Keratinocyte (primary cell): ENCODE data around the gene COX4I2. TPM values are rescaled to one million over a fixed set of nuclear protein-coding genes. Genes with fewer than 3 reads are reported as not detected.

Experiments used
- DNase-seq: peaks from one replicate; pipeline ENCODE4 v3.0.0-alpha.2; 2011; ENCODE audit warnings: low read depth, missing footprints, low spot score
- FAIRE-seq: peaks from 2 replicates; lab custom pipeline; 2011; peaks lifted over from hg19 to GRCh38; lab: Jason Lieb, UNC
- H2AFZ ChIP-seq: 2 replicates; pipeline ENCODE4 v1.6.0; 2012; ENCODE audit warnings: low read length, control low read depth, inconsistent platforms; ENCODE audit not compliant: control insufficient read depth
- H3K27ac ChIP-seq: 2 replicates; pipeline ENCODE4 v1.5.1; 2011; ENCODE audit warnings: low read length; ENCODE audit not compliant: control insufficient read depth, insufficient read depth
- H3K27me3 ChIP-seq: 3 replicates; pipeline ENCODE4 v1.6.0; 2011; ENCODE audit warnings: low read length; ENCODE audit not compliant: control insufficient read depth, insufficient read depth; ENCODE audit errors: extremely low read depth
- H3K36me3 ChIP-seq, 2 experiments: 2 replicates in 1 of 2; 3 replicates in 1 of 2; pipeline ENCODE4 v1.5.1; 2011; ENCODE audit warnings: low read length in 2 of 2, mild to moderate bottlenecking in 1 of 2; ENCODE audit not compliant: control insufficient read depth in 2 of 2, insufficient read depth in 2 of 2; ENCODE audit errors: extremely low read depth in 1 of 2
- H3K4me1 ChIP-seq: 3 replicates; pipeline ENCODE4 v1.5.1; 2011; ENCODE audit warnings: low read length; ENCODE audit not compliant: control insufficient read depth, insufficient read depth; ENCODE audit errors: extremely low read depth
- H3K4me2 ChIP-seq: 3 replicates; pipeline ENCODE4 v1.6.0; 2011; ENCODE audit warnings: low read depth, low read length; ENCODE audit not compliant: control insufficient read depth, insufficient read depth; ENCODE audit errors: extremely low read depth
- H3K4me3 ChIP-seq, 3 experiments: fragments of 200-600 bp in 1 of 3; sonication (generic) in 1 of 3; 2 replicates in 2 of 3; 3 replicates in 1 of 3; pipeline ENCODE4 v1.5.1; 2011 to 2016; ENCODE audit warnings: low read length in 3 of 3, mild to moderate bottlenecking in 3 of 3, control low read depth in 2 of 3, inconsistent platforms in 1 of 3, low read depth in 1 of 3, mixed read lengths in 1 of 3, mixed run types in 1 of 3, moderate library complexity in 1 of 3; ENCODE audit not compliant: control insufficient read depth in 2 of 3, insufficient read depth in 2 of 3; ENCODE audit errors: extremely low read depth in 1 of 3
- H3K79me2 ChIP-seq: 2 replicates; pipeline ENCODE4 v1.6.0; 2012; ENCODE audit warnings: low read length; ENCODE audit not compliant: control insufficient read depth, insufficient read depth
- H3K9ac ChIP-seq: 3 replicates; pipeline ENCODE4 v1.6.0; 2011; ENCODE audit warnings: low read length; ENCODE audit not compliant: control insufficient read depth, insufficient read depth; ENCODE audit errors: extremely low read depth
- H3K9me1 ChIP-seq: 3 replicates; pipeline ENCODE4 v1.6.0; 2011; ENCODE audit warnings: low read length; ENCODE audit not compliant: control insufficient read depth, insufficient read depth; ENCODE audit errors: extremely low read depth
- H3K9me3 ChIP-seq: 2 replicates; pipeline ENCODE4 v1.5.1; 2012; ENCODE audit warnings: low read depth, low read length; ENCODE audit not compliant: control insufficient read depth
- H4K20me1 ChIP-seq: 3 replicates; pipeline ENCODE4 v1.6.0; 2011; ENCODE audit warnings: low read length; ENCODE audit not compliant: control insufficient read depth, insufficient read depth; ENCODE audit errors: extremely low read depth
- EZH2 ChIP-seq: IDR thresholded peaks from one replicate; pipeline ENCODE4 v1.6.1; 2012; ENCODE audit warnings: inconsistent platforms, mild to moderate bottlenecking, low read length, moderate library complexity
- dilution Hi-C: fragments of 300-500 bp; cut with MboI; formaldehyde crosslinking; loops from one replicate; pipeline ENCODE4 v1.7.0; 2020; ENCODE audit warnings: low sequenced_read_pairs; ENCODE audit not compliant: extremely low pct_ligation_motif_present
- polyA plus RNA-seq, 5 experiments: library from polyadenylated mRNA; depleted of rRNA in 3 of 5; stranded (reverse) in 3 of 5; stranded (forward) in 1 of 5; unstranded in 1 of 5; fragments of >200 nt; gene quantifications; 1 replicate in 1 of 5; 2 replicates in 3 of 5; 3 replicates in 1 of 5; pipeline versions ENCODE4 v1.2.1 to v1.2.3, GENCODE V29; 2011 to 2012; ENCODE audit warnings: missing spikeins in 2 of 5, low read depth in 1 of 5, low replicate concordance in 1 of 5
- TF ChIP-seq, protein P1 (sequence below), 3 experiments: IDR thresholded peaks in 1 of 3; conservative IDR thresholded peaks in 1 of 3; optimal IDR thresholded peaks in 1 of 3; 2 replicates in 2 of 3; 3 replicates in 1 of 3; pipeline versions ENCODE3 to v1.5.1; 2011; ENCODE audit warnings: low read length in 3 of 3, mild to moderate bottlenecking in 3 of 3, moderate library complexity in 2 of 3, control low read depth in 1 of 3, inconsistent platforms in 1 of 3; ENCODE audit not compliant: insufficient read depth in 2 of 3; ENCODE audit errors: extremely low read depth in 1 of 3

The COX4I2 gene
- polyA plus RNA-seq, 1 donor (not counting 4 experiments of a cell fraction or from before 2014, with no cell fraction given) = not detected

DNA sequence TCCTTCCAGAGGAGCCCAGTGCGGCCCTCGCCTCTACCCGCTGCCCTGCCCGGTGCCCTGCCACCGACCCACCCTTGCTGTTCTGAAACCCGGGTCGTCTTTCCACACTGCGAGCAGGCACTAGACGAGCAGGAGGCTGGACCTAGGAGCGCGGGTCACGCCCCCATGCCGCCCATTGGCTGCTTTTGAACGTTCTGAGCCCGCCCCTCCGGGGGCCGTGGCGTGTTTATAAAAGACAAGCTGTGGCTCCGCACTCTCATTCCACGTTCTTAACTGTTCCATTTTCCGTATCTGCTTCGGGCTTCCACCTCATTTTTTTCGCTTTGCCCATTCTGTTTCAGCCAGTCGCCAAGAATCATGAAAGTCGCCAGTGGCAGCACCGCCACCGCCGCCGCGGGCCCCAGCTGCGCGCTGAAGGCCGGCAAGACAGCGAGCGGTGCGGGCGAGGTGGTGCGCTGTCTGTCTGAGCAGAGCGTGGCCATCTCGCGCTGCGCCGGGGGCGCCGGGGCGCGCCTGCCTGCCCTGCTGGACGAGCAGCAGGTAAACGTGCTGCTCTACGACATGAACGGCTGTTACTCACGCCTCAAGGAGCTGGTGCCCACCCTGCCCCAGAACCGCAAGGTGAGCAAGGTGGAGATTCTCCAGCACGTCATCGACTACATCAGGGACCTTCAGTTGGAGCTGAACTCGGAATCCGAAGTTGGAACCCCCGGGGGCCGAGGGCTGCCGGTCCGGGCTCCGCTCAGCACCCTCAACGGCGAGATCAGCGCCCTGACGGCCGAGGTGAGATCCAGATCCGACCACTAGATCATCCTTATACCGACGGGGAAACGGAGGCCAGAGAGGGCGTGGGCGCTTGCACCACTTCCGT is 32.4 kb upstream of the COX4I2 start, which contains the start of gene ID1:
TSS of gene ID1 (plus strand) at position 259 of the 871 bp plus-strand sequence. CDS start at position 358, 99 bp downstream.
- peak within 1 kb of the TSS; percentile 77 for H3K27ac ChIP-seq
- peak within 1 kb of the TSS; percentile 94 for H3K9ac ChIP-seq
- H2AFZ ChIP-seq = peak within 1 kb of the TSS; percentile 20
- H3K79me2 ChIP-seq = peaks cover 15% of the 10 kb centered on the region
- no peaks in the 10 kb centered on the region for H3K36me3 ChIP-seq
- H3K4me3 ChIP-seq = peak within 1 kb of the TSS; percentile 83 to 97 (median 96)
- DNase-seq (no peak), FAIRE-seq (no peak)
- H4K20me1 ChIP-seq = no peaks in the 10 kb centered on the region
- H3K27me3 ChIP-seq = no peaks in the 10 kb centered on the region
- no peaks in the 10 kb centered on the region for H3K9me3 ChIP-seq
- TF ChIP-seq EZH2 = no peak
- dilution Hi-C loops = no loop called here
- H3K4me2 ChIP-seq = peak within 1 kb of the TSS; percentile 91
- H3K4me1 ChIP-seq = peaks cover 41% of the 10 kb centered on the region
- H3K9me1 ChIP-seq = no peaks in the 10 kb centered on the region

DNA sequence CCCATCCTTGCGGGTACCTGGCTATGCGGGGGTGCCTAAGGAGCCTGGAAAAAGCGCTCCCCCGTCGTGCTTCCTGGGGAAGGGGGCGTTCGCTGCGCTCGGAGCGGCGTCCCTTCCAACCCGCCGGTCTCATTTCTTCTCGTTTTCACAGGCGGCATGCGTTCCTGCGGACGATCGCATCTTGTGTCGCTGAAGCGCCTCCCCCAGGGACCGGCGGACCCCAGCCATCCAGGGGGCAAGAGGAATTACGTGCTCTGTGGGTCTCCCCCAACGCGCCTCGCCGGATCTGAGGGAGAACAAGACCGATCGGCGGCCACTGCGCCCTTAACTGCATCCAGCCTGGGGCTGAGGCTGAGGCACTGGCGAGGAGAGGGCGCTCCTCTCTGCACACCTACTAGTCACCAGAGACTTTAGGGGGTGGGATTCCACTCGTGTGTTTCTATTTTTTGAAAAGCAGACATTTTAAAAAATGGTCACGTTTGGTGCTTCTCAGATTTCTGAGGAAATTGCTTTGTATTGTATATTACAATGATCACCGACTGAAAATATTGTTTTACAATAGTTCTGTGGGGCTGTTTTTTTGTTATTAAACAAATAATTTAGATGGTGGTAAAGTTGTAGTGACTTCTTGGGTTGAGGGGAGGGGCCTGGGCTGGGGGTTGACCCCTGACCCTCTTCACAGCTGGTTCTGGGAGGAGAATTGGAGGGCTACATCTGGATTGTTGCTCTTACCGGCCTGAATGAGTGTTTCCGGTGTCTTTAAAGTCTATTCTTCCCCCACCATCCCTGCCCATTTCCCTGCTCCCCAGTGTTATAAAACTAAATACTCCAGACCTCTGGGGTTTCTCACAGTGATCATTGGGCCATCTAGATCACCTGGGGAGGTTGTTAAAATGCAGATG is 31.6 kb upstream of the COX4I2 start:
- H3K9ac ChIP-seq = peak overlapping the region; percentile 94
- no peak for FAIRE-seq
- H3K27ac ChIP-seq = peak overlapping the region; percentile 77
- H3K79me2 ChIP-seq = peaks cover 15% of the 10 kb centered on the region
- H3K9me3 ChIP-seq = no peaks in the 10 kb centered on the region
- H3K4me3 ChIP-seq = peak overlapping the region; percentile 83 to 97 (median 96)
- DNase-seq = no peak
- no peaks in the 10 kb centered on the region for H3K9me1 ChIP-seq
- TF ChIP-seq, protein P1, sequence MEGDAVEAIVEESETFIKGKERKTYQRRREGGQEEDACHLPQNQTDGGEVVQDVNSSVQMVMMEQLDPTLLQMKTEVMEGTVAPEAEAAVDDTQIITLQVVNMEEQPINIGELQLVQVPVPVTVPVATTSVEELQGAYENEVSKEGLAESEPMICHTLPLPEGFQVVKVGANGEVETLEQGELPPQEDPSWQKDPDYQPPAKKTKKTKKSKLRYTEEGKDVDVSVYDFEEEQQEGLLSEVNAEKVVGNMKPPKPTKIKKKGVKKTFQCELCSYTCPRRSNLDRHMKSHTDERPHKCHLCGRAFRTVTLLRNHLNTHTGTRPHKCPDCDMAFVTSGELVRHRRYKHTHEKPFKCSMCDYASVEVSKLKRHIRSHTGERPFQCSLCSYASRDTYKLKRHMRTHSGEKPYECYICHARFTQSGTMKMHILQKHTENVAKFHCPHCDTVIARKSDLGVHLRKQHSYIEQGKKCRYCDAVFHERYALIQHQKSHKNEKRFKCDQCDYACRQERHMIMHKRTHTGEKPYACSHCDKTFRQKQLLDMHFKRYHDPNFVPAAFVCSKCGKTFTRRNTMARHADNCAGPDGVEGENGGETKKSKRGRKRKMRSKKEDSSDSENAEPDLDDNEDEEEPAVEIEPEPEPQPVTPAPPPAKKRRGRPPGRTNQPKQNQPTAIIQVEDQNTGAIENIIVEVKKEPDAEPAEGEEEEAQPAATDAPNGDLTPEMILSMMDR (optimal IDR thresholded peaks at IDR 0.05 in 1 of 3, IDR thresholded peaks at IDR 0.05 in 1 of 3, conservative IDR thresholded peaks at IDR 0.05 in 1 of 3; ENCODE audit: extremely low read depth in 1 of 3, insufficient read depth in 2 of 3, low read length in 3 of 3) = peak in 1 of 3 experiments; percentile 30
- no peak for TF ChIP-seq EZH2
- H3K4me2 ChIP-seq = peak overlapping the region; percentile 91
- H2AFZ ChIP-seq = peak overlapping the region; percentile 20
- dilution Hi-C loops = no loop called here
- H3K4me1 ChIP-seq = peaks cover 47% of the 10 kb centered on the region
- H3K36me3 ChIP-seq = no peaks in the 10 kb centered on the region
- no peaks in the 10 kb centered on the region for H4K20me1 ChIP-seq
- H3K27me3 ChIP-seq = no peaks in the 10 kb centered on the region
